Motor neuron (in vitro differentiated cells): Measurements from ENCODE around the gene RPEL1. TPM values are rescaled to one million over a fixed set of nuclear protein-coding genes. Genes with fewer than 3 reads are reported as not detected.

Experiments used
- ATAC-seq, 8 experiments: fragments of 200-7000 bp; cut with Tn5 transposase; replicated peaks in 6 of 8; 2 replicates each; pipeline ENCODE4 v1.8.0; 2021; ENCODE audit warnings: mild to moderate bottlenecking in 8 of 8, moderate library complexity in 8 of 8
- H3K27ac ChIP-seq, 2 donors: fragments of 250-450 bp; sonication (Bioruptor Pico); 2 replicates each; pipeline ENCODE4 v1.9.0; 2021; ENCODE audit warnings: antibody characterized with exemption in 2 of 2, mild to moderate bottlenecking in 2 of 2, moderate library complexity in 1 of 2
- H3K4me1 ChIP-seq, 2 donors: fragments of 250-450 bp; sonication (Bioruptor Pico); replicated peaks in 1 of 2; 2 replicates each; pipeline ENCODE4 v1.6.1; 2021; ENCODE audit warnings: antibody characterized with exemption in 2 of 2, mild to moderate bottlenecking in 2 of 2, moderate library complexity in 1 of 2
- H3K4me3 ChIP-seq, 5 donors: fragments of 250-450 bp; sonication (Bioruptor Pico); 2 replicates each; pipeline ENCODE4 v1.9.0; 2021; ENCODE audit warnings: antibody characterized with exemption in 5 of 5, mild to moderate bottlenecking in 5 of 5, moderate library complexity in 4 of 5
- WGBS, 10 experiments: fragments of 450-650 bp; shearing (Covaris generic); methylation state at CpG; one replicate each; pipeline ENCODE4 v1.0.0; 2022; 5-methylcytosine and 5-hydroxymethylcytosine counted together
- in situ Hi-C, 9 experiments: fragments of 400-800 bp; cut with MboI; loops; one replicate each; pipeline ENCODE4 v1.15.0; 2021; ENCODE audit warnings: low sequenced_read_pairs in 9 of 9, low pct_unique_long_range_greater_than_20kb in 2 of 9; ENCODE audit not compliant: unreplicated experiment in 9 of 9
- total RNA-seq, 8 experiments: library from RNA; unstranded; fragments of 300-600 nt; gene quantifications; 2 replicates each; pipeline versions ENCODE4 v1.2.3 to v1.2.4, GENCODE V29; 2022

RPEL1 gene
- total RNA-seq, 8 experiments from 2014 or later = 0.09 to 1.3 (median 0.25) TPM; not detected in 2

GRCh38 chr10:103276251-103276895, 30.7 kb downstream of the RPEL1 start:
- ATAC-seq = peak in 5 of 8 experiments; percentile 12 to 43 (median 28)
- Histone ChIP-seq H3K4me1 (peaks cover 4 to 7% of the 10 kb centered on the region in 2 donors), H3K4me3 (peak overlapping the region; percentile 60 to 98 (median 70)), H3K27ac (peak overlapping the region; percentile 62 to 67)
- in situ Hi-C loops = no loop called here
- WGBS, 10 experiments = 0 to 90% (median 19%) methylated on average over 1 to 6 of the region's 21 CpGs; no CpG with 5 or more reads in 3 of the 10 experiments

GRCh38 chr10:103276896-103277712, 31.4 kb downstream of the RPEL1 start, which contains the start of gene INA:
TSS of gene INA (plus strand) at chr10:103277138. CDS start at chr10:103277212, 74 bp downstream.
- ATAC-seq = peak; percentile 18 to 81 (median 74)
- H3K27ac ChIP-seq = peak within 1 kb of the TSS; percentile 77 to 84
- WGBS, 10 experiments = 0 to 20% (median 1%) methylated on average over 1 to 39 of the region's 105 CpGs; no CpG with 5 or more reads in 6 of the 10 experiments
- in situ Hi-C loops = no loop called here
- peaks cover 4 to 7% of the 10 kb centered on the region in 2 donors for H3K4me1 ChIP-seq
- peak within 1 kb of the TSS; percentile 60 to 98 (median 70) for H3K4me3 ChIP-seq

- WGBS, 10 experiments = 2 to 40% (median 12%) methylated on average over 1 to 17 of the region's 76 CpGs; no CpG with 5 or more reads in 5 of the 10 experiments
- Histone ChIP-seq H3K27ac (peak overlapping the region; percentile 77 to 84), H3K4me1 (peaks cover 7 to 9% of the 10 kb centered on the region in 2 donors), H3K4me3 (peak overlapping the region; percentile 60 to 98 (median 70))
- in situ Hi-C loops = no loop called here
- peak in 1 of 8 experiments; percentile 1 for ATAC-seq
Observed at GRCh38 chr10:103277713-103278536, 32.2 kb downstream of the RPEL1 start.

GRCh38 chr10:103278537-103278823, 32.8 kb downstream of the RPEL1 start:
- Histone ChIP-seq H3K27ac (peak overlapping the region in 1 of 2 donors; percentile 84), H3K4me3 (peak overlapping the region; percentile 60 to 98 (median 70)), H3K4me1 (peaks cover 7 to 11% of the 10 kb centered on the region in 2 donors)
- 0 to 55% (median 4%) methylated on average over 2 to 8 of the region's 12 CpGs; no CpG with 5 or more reads in 5 of the 10 experiments for WGBS, 10 experiments
- ATAC-seq = no peak
- in situ Hi-C loops = no loop called here

- peaks cover 7 to 15% of the 10 kb centered on the region in 2 donors for H3K4me1 ChIP-seq
- ATAC-seq = no peak
- peak overlapping the region; percentile 60 to 98 (median 70) for H3K4me3 ChIP-seq
- H3K27ac ChIP-seq = peak overlapping the region in 1 of 2 donors; percentile 84
- in situ Hi-C loops = no loop called here
- WGBS, 10 experiments = 0 to 13% (median 1%) methylated on average over 2 to 10 of the region's 11 CpGs; no CpG with 5 or more reads in 4 of the 10 experiments
Observed at GRCh38 chr10:103278862-103279298, 33.2 kb downstream of the RPEL1 start.

DNA sequence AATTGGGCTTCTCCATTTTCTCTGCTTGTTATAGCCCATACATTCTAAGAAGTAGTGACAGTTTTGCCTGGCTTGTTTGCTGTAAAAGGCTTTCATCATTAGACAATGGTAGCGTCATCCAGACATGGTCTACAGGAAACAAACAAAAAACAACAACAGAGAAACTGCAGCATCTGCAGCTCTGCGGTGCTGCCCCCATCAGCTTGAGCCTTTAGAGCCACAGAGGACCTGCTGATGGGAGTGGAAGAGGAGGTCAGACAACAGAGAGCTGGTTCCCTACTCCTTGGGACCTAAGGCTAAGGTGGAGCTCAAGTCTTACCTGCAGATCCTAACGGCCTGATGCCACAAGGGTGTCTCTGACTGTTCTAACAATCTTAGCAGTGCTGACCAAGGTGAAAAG, 34.3 kb downstream of the RPEL1 start:
- Histone ChIP-seq H3K4me1 (peaks cover 7 to 19% of the 10 kb centered on the region in 2 donors), H3K4me3 (peak overlapping the region; percentile 60 to 98 (median 70)), H3K27ac (peak overlapping the region; percentile 24 to 36)
- no peak for ATAC-seq
- in situ Hi-C loops = no loop called here
- 50 to 100% (median 70%) methylated on average over 1 to 2 of the region's 3 CpGs; no CpG with 5 or more reads in 5 of the 10 experiments for whole genome bisulfite sequencing, 10 experiments

- Histone ChIP-seq H3K27ac (peak overlapping the region; percentile 56 to 85), H3K4me3 (peak overlapping the region; percentile 60 to 98 (median 70)), H3K4me1 (peaks cover 7 to 19% of the 10 kb centered on the region in 2 donors)
- no peak for ATAC-seq
- in situ Hi-C loops = no loop called here
- WGBS, 10 experiments = 0 to 100% (median 80%) methylated on average over 1 to 2 of the region's 2 CpGs; no CpG with 5 or more reads in 3 of the 10 experiments
Observed at GRCh38 chr10:103280506-103280905, 34.8 kb downstream of the RPEL1 start.

DNA sequence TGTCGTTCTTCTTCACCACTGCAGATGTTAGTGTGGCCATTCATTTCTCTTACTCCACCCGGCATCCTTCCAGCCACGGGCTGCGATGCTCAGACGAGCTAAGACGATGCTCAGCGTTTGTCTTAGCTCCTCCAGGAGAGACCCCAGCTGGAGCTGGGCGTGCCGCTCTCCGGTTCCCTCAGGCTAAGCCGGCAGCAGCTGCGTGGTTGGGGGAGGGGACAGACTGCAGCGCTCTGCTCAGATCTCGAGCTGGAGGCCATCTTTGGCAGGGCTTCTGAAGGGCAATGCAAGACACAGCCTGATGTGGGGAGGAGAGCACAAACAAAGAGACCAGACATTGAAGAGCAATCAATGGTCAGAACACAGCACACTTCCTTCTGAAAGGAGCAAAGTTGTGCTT, 36.1 kb downstream of the RPEL1 start:
- in situ Hi-C loops = no loop called here
- H3K27ac ChIP-seq = peak overlapping the region; percentile 56 to 85
- 0% methylated on average over 1 to 4 of the region's 14 CpGs; no CpG with 5 or more reads in 7 of the 10 experiments for WGBS, 10 experiments
- peak overlapping the region; percentile 60 to 98 (median 70) for H3K4me3 ChIP-seq
- peaks cover 3 to 15% of the 10 kb centered on the region in 2 donors for H3K4me1 ChIP-seq
- peak; percentile 75 to 89 (median 79) for ATAC-seq

DNA sequence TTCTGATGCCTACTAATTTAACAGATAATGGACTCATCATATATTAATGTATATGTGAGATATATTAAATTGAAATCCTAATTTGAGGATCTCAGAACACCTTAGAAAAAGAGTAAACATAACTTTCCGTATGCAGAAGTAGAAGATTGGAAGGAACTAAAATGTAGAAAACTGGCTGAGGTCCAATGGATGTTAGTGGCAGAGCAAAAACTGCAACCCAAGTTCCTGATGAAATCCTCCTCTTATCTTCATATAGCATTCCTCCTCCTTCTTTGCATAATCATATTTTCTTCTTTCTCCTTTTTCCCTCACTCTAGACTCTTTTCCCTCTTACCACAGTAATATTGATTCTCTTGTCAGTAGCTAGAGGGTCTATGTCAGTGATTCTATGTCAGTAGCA, 37.3 kb downstream of the RPEL1 start:
- no peak for ATAC-seq
- WGBS, 10 experiments = 29 to 100% (median 94%) methylated on average over 1 of the region's 1 CpG; no CpG with 5 or more reads in 2 of the 10 experiments
- peak overlapping the region; percentile 60 to 98 (median 70) for H3K4me3 ChIP-seq
- H3K4me1 ChIP-seq = peaks cover 3 to 15% of the 10 kb centered on the region in 2 donors
- in situ Hi-C loops = no loop called here
- H3K27ac ChIP-seq = peak overlapping the region in 1 of 2 donors; percentile 85

- ATAC-seq = no peak
- peaks cover 3 to 15% of the 10 kb centered on the region in 2 donors for H3K4me1 ChIP-seq
- in situ Hi-C loops = no loop called here
- H3K27ac ChIP-seq = no peak overlapping the region
- H3K4me3 ChIP-seq = no peak overlapping the region
- WGBS, 10 experiments = 35 to 100% (median 80%) methylated on average over 3 to 9 of the region's 11 CpGs; no CpG with 5 or more reads in 2 of the 10 experiments
Observed at GRCh38 chr10:103284170-103284569, 38.5 kb downstream of the RPEL1 start.

- H3K4me3 ChIP-seq = no peak overlapping the region
Observed at GRCh38 chr10:103287992-103288391, 42.3 kb downstream of the RPEL1 start.

DNA sequence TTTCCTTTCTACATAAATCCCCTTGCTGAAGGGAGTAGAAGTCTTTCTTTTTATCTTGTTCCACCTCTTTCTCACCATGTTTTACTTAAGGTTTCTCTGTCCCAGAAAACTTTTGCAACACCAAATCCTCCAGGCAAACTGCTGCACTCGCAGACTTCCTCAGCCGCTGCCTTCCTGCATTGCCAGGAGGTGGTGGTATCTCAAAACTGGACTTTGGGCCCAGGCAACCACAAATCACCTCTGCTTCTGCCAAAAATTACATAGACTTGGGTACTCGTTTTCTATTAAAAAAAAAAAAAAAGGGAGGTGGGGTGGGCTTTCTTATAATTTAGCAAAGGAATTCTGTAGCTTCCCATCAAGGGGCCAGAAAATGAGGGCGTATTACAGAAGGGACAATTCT, 45.9 kb downstream of the RPEL1 start:
- WGBS, 10 experiments = 18 to 96% (median 70%) methylated on average over 2 to 4 of the region's 4 CpGs; no CpG with 5 or more reads in 4 of the 10 experiments
- Histone ChIP-seq H3K27ac (no peak overlapping the region), H3K4me1 (peaks cover 2 to 18% of the 10 kb centered on the region in 2 donors), H3K4me3 (no peak overlapping the region)
- ATAC-seq = no peak
- in situ Hi-C loops = no loop called here

More at GRCh38 chr10:103287992-103288391, 42.3 kb downstream of the RPEL1 start:
- in situ Hi-C loops = no loop called here
- H3K27ac ChIP-seq = no peak overlapping the region
- H3K4me1 ChIP-seq = peaks cover 0 to 10% of the 10 kb centered on the region in 2 donors
- WGBS, 10 experiments = 36 to 95% (median 70%) methylated on average over 2 to 5 of the region's 5 CpGs; no CpG with 5 or more reads in 2 of the 10 experiments
- ATAC-seq = no peak
